Chondrocyte (in vitro differentiated cells): ENCODE measurements around the gene RABGGTB. TPM values are rescaled to one million over a fixed set of nuclear protein-coding genes. Genes with fewer than 3 reads are reported as not detected.
"Not testable (repeated sequence)": the region's sequence is repeated elsewhere in the genome, so short reads cannot be mapped to it uniquely, and the experiment has no call there.

Experiments
- DNase-seq: peaks from one replicate; pipeline ENCODE4 v3.0.0; 2021; ENCODE audit warnings: mixed read lengths, low spot score
- H3K27ac Mint-ChIP-seq: one replicate; pipeline ENCODE4 v1.8.0; 2021; ENCODE audit warnings: mild to moderate bottlenecking, moderate library complexity, mixed read lengths; ENCODE audit not compliant: unreplicated experiment
- H3K27me3 Mint-ChIP-seq: 2 replicates; pipeline ENCODE4 v1.8.0; 2021; ENCODE audit warnings: low read depth, mixed read lengths
- H3K36me3 Mint-ChIP-seq: 2 replicates; pipeline ENCODE4 v1.8.0; 2021; ENCODE audit warnings: low read depth, mixed read lengths
- H3K4me1 Mint-ChIP-seq: 2 replicates; pipeline ENCODE4 v1.8.0; 2021; ENCODE audit warnings: low read depth, mild to moderate bottlenecking, mixed read lengths
- H3K4me3 Mint-ChIP-seq: one replicate; pipeline ENCODE4 v1.8.0; 2021; ENCODE audit warnings: mild to moderate bottlenecking, moderate library complexity, mixed read lengths; ENCODE audit not compliant: unreplicated experiment
- H3K9me3 Mint-ChIP-seq: 2 replicates; pipeline ENCODE4 v1.8.0; 2021; ENCODE audit warnings: low read depth, mixed read lengths
- long read RNA-seq: library from polyadenylated mRNA; stranded (forward); transcript quantifications from one replicate; pipeline ENCODE4 v2.0.0, GENCODE V29; 2021
- total RNA-seq: library from RNA; stranded (reverse); gene quantifications from 3 replicates; pipeline ENCODE4 v1.2.1, GENCODE V29; 2021
- TF ChIP-seq, protein P1 (sequence below): fragments of 200-600 bp; sonication (generic); IDR thresholded peaks from 2 replicates; pipeline ENCODE4 v1.5.0; 2021; ENCODE audit warnings: antibody characterized with exemption, mild to moderate bottlenecking, moderate library complexity

Gene RABGGTB
- 54.4 to 76.0 TPM (median 57.9 TPM) in 3 replicates for total RNA-seq
- long read RNA-seq, transcript RABGGTB-201 (9 exons, 1,496 nt): major isoform, 37 of 57 reads
- long read RNA-seq, partial matches to known transcripts: 6 of 57 reads
- long read RNA-seq, other reads (novel, unspliced or antisense): 13 of 57 reads

DNA sequence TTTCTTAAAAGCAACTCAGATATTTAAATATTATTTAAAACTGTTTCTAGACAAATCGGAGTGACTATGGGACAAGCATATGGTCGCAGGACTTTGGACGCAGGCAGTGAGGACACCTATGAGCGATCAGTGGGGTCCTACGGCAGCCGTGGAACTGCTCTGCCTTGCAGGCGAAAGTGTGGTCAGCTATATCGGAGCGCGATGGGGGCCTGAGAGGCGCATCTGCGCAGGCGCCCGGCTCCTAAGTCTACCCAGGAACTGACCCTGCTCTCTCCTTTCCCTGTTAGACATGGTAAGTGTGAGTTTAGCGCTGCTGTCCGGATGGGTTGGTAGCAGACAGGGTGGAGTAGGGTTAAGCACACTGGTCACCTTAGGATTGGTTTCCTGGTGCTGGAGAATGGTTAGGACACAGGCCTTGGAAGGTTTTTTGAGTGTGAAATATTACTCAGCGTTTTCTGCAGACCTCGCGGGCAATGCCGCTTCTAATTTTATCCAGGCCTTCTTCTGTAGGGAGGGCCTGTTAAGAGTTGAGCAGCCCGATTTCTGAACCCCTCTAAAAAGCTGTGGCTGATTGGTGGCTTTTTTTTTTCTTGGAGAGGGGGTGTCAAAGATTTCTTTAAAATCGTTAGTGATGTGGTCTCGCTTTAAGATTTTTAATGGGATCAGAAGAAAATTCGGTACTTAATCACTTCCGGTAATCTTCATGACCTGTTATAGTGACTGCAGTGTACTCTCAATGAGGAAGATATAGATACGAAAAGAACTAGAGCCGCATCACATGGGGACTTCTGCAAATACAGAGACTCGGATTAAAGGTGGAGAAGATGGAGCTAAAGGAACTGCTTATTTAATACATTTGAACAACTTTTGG, at the start of gene RABGGTB:
TSS of gene RABGGTB (plus strand) at position 274 of the 871 bp plus-strand sequence. CDS start at position 290, 16 bp downstream.
- TF ChIP-seq, protein P1, sequence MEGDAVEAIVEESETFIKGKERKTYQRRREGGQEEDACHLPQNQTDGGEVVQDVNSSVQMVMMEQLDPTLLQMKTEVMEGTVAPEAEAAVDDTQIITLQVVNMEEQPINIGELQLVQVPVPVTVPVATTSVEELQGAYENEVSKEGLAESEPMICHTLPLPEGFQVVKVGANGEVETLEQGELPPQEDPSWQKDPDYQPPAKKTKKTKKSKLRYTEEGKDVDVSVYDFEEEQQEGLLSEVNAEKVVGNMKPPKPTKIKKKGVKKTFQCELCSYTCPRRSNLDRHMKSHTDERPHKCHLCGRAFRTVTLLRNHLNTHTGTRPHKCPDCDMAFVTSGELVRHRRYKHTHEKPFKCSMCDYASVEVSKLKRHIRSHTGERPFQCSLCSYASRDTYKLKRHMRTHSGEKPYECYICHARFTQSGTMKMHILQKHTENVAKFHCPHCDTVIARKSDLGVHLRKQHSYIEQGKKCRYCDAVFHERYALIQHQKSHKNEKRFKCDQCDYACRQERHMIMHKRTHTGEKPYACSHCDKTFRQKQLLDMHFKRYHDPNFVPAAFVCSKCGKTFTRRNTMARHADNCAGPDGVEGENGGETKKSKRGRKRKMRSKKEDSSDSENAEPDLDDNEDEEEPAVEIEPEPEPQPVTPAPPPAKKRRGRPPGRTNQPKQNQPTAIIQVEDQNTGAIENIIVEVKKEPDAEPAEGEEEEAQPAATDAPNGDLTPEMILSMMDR: no peak

DNA sequence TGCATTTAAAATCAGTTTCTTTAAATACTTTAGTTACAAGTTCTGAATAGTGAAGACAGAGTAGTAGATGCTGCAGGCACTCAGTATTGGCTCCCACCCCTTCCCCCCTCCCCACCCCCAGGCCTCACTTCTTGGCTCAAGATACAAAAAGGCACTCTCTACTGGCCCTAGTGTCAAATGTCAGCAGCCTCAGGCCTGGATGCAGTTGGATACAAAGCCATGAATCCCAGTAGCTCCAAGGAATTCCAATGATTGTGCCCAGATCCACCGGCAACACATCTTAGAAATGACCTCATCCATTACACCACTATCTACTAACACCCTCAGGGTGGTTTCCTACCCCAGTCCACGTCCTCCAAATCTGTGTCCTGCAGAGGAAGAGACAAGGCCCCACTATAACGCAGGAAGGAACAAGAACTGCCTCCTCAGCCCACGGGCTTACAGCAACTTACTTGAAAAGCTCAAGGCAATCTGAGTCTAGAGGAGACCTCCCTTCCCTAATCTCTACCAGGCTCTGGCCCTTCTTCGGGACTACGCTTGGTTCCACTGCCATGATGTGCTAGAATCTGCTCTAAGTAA, 43.9 kb upstream of the RABGGTB start:
- TF ChIP-seq, protein P1: no peak
- H3K36me3 Mint-ChIP-seq: peaks cover 21% of the 10 kb centered on the region
- no peaks in the 10 kb centered on the region for H3K27me3 Mint-ChIP-seq
- no peaks in the 10 kb centered on the region for H3K9me3 Mint-ChIP-seq
- no peak for DNase-seq
- H3K27ac Mint-ChIP-seq: no peak overlapping the region
- H3K4me3 Mint-ChIP-seq: no peak overlapping the region
- no peaks in the 10 kb centered on the region for H3K4me1 Mint-ChIP-seq

More for the DNA sequence above, at the start of gene RABGGTB:
- no peaks in the 10 kb centered on the region for H3K27me3 Mint-ChIP-seq
- DNase-seq: peak; percentile 96
- peak within 1 kb of the TSS; percentile 95 for H3K4me3 Mint-ChIP-seq
- peaks cover 2% of the 10 kb centered on the region for H3K9me3 Mint-ChIP-seq
- peaks cover 19% of the 10 kb centered on the region for H3K36me3 Mint-ChIP-seq
- peak within 1 kb of the TSS; percentile 98 for H3K27ac Mint-ChIP-seq
- peaks cover 57% of the 10 kb centered on the region for H3K4me1 Mint-ChIP-seq

DNA sequence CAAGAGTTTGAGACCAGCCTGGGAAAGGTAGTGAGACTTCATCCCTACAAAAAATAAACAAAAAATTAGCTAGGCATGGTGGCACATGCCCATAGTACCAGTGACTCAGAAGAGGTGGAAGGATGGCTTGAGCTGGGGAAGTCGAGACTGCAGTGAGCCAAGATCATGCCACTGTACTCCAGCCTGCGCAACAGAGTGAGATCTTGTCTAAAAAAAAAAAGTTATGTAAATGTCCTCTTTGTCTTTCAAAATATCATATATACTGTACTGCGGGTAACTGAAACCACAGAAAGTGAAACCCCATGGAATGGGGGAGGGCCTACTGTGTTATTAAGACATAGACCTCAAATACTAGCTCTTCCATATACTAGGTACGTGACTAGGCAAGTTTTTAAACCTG, 40.8 kb upstream of the RABGGTB start:
- DNase-seq: no peak
- no peaks in the 10 kb centered on the region for H3K4me1 Mint-ChIP-seq
- peaks cover 17% of the 10 kb centered on the region for H3K36me3 Mint-ChIP-seq
- H3K27me3 Mint-ChIP-seq: no peaks in the 10 kb centered on the region
- TF ChIP-seq, protein P1: no peak
- no peak overlapping the region for H3K27ac Mint-ChIP-seq
- H3K9me3 Mint-ChIP-seq: no peaks in the 10 kb centered on the region
- H3K4me3 Mint-ChIP-seq: no peak overlapping the region

DNA sequence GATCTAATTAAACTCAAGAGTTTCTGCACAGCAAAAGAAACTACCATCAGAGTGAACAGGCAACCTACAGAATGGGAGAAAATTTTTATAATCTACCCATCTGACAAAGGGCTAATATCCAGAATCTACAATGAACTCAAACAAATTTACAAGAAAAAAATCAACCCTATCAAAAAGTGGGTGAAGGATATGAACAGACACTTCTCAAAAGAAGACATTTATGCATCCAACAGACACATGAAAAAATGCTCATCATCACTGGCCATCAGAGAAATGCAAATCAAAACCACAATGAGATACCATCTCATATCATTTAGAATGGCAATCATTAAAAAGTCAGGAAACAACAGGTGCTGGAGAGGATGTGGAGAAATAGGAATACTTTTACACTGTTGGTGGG, 28.8 kb upstream of the RABGGTB start:
- H3K4me3 Mint-ChIP-seq, H3K4me1 Mint-ChIP-seq, H3K27ac Mint-ChIP-seq: not testable (repeated sequence)

DNA sequence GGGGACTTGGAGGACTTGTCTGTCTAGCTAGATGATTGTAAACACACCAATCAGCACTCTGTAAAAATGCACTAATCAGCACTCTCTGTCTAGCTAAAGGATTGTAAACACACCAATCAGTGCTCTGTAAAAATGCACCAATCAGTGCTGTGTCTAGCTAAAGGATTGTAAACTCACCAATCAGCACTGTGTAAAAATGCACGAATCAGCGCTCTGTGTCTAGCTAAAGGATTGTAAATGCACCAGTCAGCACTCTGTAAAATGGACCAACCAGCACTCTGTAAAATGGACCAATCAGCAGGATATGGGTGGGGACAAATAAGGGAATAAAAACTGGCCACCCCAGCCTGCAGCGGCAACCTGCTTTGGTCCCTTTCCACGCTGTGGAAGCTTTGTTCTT, 27.5 kb upstream of the RABGGTB start:
- Mint-ChIP-seq H3K9me3 (peaks cover 20% of the 10 kb centered on the region), H3K36me3 (peaks cover 30% of the 10 kb centered on the region)
- DNase-seq, H3K27me3 Mint-ChIP-seq, H3K27ac Mint-ChIP-seq, H3K4me1 Mint-ChIP-seq, H3K4me3 Mint-ChIP-seq: not testable (repeated sequence)

More for the DNA sequence above, 28.8 kb upstream of the RABGGTB start:
- Mint-ChIP-seq H3K9me3 (peaks cover 20% of the 10 kb centered on the region), H3K36me3 (peaks cover 41% of the 10 kb centered on the region)
- not testable (repeated sequence) for DNase-seq, H3K27me3 Mint-ChIP-seq

DNA sequence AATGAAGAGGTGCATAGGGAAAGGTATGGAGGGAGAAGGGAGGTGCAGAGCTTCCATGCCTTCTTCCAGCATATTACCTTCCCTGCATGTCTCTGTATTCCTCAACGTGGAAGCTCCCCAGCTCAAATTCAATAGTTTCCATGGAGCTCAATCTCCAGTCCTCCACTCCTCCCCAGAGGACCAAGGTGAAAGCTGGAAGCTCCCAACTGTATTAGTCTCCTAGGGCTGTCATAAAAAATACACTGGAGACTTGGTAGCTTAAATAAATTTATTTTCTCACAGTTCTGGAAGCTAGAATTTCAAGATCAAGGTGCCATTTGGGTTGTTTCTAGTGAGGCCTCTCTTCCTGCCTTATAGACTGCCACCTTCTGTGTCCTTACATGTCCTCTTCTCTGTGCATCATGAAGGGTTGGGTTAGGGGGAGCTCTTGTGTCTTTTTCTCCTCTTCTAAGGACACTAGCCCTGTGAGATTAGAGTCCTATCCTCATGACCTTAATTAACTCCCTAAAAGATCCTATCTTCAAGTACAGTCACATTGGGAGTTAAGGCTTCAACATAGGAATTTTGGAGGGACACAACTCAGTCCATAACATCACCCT, 21.9 kb upstream of the RABGGTB start:
- H3K4me1 Mint-ChIP-seq: peaks cover 30% of the 10 kb centered on the region
- TF ChIP-seq, protein P1: no peak
- no peaks in the 10 kb centered on the region for H3K27me3 Mint-ChIP-seq
- peak overlapping the region; percentile 74 for H3K27ac Mint-ChIP-seq
- no peaks in the 10 kb centered on the region for H3K36me3 Mint-ChIP-seq
- H3K9me3 Mint-ChIP-seq: no peaks in the 10 kb centered on the region
- H3K4me3 Mint-ChIP-seq: no peak overlapping the region
- DNase-seq: no peak
